Uterus (tissue), 2 donors: ENCODE results near the gene PSME3IP1.

Experiments
- POLR2A ChIP-seq, 2 donors: fragments of 450-650 bp; IDR thresholded peaks; one replicate each; pipeline ENCODE4 v1.6.1; 2016; ENCODE audit warnings: antibody characterized with exemption in 2 of 2, mild to moderate bottlenecking in 1 of 2, moderate library complexity in 1 of 2
- TF ChIP-seq, protein P1 (sequence below), 4 experiments: fragments of 200-600 bp in 2 of 4; fragments of 450-650 bp in 2 of 4; sonication (generic) in 2 of 4; IDR thresholded peaks; one replicate each; pipeline ENCODE4 v1.5.1; 2016 to 2019; ENCODE audit warnings: antibody characterized with exemption in 4 of 4, mild to moderate bottlenecking in 2 of 4, moderate library complexity in 1 of 4

DNA sequence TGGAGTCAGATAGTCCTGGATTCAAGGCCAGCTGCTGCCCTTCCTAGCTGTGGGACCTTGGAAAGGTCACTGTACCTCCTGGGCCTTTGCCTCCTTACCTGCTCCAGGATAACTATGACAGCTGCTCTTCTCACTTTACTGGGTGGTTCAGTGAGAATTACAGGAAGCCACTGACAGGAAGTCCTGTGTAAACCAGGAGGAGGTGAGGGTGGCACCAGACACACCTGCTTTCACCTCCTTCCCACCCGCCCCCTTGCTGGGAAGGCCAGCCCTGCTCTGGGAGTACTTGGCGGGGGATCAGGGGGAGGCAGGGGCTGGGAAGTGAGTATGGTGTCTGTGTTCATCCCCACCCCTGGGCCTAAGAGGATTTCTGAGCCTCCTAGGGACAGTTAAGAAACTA is 50.9 kb downstream of the PSME3IP1 start:
- TF ChIP-seq, protein P1, sequence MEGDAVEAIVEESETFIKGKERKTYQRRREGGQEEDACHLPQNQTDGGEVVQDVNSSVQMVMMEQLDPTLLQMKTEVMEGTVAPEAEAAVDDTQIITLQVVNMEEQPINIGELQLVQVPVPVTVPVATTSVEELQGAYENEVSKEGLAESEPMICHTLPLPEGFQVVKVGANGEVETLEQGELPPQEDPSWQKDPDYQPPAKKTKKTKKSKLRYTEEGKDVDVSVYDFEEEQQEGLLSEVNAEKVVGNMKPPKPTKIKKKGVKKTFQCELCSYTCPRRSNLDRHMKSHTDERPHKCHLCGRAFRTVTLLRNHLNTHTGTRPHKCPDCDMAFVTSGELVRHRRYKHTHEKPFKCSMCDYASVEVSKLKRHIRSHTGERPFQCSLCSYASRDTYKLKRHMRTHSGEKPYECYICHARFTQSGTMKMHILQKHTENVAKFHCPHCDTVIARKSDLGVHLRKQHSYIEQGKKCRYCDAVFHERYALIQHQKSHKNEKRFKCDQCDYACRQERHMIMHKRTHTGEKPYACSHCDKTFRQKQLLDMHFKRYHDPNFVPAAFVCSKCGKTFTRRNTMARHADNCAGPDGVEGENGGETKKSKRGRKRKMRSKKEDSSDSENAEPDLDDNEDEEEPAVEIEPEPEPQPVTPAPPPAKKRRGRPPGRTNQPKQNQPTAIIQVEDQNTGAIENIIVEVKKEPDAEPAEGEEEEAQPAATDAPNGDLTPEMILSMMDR (IDR thresholded peaks at IDR 0.05), result no peak
- TF ChIP-seq POLR2A (IDR thresholded peaks at IDR 0.05), result no peak
